GM18867 (cell line): ENCODE data around the gene GPR3.
"Not testable (repeated sequence)": the region's sequence is repeated elsewhere in the genome, so short reads cannot be mapped to it uniquely, and the experiment has no call there.

Experiments used
- ATAC-seq: cut with Tn5 transposase; IDR thresholded peaks from one replicate; pipeline ENCODE4 v1.9.1; 2021; ENCODE audit warnings: mild to moderate bottlenecking, moderate library complexity; ENCODE audit not compliant: unreplicated experiment

The GPR3 gene

DNA sequence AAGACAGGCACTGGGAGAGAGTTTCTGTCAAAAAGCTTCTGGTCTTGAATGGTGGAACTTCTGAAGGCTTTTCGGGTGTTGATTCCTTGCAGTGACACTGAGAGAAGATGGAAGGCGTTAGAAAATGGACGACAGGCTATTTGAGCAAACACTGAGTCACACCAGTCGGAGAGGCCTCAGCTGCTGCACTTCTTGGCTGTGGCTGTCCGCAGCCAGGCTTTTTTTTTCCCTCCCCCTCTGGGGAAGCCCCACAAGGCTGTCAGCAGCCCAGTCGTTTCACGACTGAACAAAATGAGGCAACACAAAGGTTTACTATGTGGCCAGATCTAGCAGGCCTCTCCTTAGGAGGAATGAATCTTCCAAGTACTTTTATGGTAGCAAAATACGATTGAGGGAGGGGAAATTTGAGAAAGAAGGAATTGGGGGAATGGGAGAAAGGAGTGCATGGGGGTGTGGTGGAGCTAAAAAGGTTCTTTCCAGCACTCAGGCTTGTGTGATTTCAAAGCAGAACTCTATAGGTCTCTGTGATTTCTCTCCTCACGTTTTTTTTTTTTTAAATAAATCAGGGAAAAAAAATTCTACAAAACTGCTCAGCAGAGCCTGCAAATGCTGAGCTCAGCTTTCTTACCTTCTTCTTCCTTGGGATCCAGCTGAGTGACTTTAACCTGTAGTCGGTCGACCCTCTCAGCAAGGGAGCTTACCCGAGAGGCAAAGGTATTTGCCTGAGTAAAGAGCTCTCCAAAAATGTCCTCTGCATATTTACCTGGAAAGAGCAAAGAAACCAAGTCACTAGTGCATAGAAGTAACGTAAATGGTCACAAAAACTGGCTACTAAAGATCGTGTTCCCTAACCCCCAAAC is 26.1 kb downstream of the GPR3 start:
- ATAC-seq, result peak; percentile 69

DNA sequence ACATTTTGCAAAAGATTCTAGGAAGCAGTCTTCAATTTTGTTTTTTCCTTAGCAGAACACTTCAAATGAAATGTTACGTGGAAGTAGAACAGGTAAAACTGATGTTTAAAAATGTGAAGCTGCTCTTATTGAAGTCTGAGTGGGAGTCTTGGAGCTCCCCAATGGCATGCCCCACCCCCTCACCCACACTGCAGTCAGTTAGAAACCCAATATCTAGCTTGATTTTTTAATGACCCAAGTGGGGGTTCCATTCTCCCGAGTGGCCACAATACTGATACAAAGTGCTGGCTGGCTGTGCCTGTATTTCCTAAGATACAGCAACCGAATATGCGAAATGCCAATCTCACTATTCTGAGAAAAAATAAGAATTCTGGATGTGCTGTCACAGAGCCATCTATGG is 31.3 kb downstream of the GPR3 start:
- no peak for ATAC-seq

DNA sequence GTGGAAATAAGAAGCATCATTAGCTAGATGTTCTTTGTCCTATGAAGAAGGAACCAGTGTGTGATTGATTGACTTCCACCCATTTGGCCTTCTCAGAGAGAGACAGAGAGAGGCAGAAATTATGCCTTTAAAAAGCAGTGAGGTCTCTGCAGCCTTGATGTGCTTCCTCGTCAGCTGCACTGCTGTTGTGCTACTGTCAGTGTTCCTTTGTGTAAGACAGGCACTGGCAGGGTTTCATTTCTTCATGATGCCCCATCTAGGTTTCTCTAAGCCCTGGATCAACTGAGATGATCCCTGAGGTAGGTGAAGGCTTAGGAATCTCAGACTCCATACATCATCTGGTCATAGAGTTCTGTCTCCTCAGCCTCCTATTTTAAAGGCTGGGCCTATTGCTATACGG is 34.9 kb downstream of the GPR3 start:
- ATAC-seq, result no peak

DNA sequence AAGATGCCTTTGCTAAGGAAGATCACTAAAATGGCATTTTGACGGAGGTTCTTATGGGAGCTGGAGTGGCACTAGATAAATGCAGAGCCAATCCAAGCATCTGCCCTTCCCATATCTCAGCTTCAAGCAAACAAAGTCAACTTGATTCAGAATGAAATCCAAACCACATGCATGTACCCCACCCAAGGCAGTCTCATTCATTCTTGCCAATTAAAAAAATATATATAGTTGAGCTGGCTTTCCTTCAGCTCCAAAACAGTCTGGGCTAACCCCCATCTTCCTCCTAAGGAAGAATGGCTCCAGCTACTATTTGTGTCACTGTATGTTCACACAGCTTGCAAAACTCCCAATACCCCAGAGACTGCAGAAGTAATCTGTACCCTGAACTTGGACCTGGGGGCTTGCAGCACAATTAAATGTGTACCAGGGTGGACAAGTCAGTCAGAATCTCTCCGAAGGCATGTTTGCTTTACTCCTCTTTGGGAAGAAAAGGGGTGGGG is 35.4 kb downstream of the GPR3 start:
- ATAC-seq, result no peak

DNA sequence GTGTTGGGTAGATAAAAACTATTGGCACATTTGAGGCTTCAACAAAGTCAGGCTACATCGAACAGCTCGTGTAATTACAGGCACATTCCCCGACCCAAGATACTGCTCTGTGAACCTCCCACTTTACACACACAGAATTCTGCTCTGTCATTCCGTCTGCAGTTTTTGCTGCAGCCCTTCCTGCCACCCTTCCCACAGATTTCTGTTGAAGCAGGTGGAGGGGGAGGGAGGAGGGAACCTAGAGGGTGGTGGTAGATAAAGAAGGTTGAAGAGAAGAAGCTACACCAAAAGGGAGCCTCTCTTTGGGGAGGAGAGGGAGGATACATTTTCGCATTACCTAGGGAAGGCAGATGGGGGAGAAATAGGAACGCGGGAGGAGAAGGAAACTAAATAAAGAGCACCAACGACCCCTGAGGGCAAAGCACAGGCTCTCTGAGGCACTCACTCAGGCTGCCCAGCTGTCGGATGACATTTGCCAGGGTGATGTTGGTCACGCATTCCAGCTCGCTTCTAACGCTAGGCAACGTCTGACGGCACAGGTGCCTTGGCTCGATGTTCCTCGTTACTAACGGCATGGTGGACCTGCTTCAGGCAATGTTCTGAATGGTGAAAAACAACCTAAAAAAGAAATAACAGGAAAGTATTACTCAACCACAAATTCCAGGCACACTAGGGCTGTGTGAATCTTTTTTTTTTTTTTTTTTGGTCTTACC is 36.0 kb downstream of the GPR3 start:
- no peak for ATAC-seq

DNA sequence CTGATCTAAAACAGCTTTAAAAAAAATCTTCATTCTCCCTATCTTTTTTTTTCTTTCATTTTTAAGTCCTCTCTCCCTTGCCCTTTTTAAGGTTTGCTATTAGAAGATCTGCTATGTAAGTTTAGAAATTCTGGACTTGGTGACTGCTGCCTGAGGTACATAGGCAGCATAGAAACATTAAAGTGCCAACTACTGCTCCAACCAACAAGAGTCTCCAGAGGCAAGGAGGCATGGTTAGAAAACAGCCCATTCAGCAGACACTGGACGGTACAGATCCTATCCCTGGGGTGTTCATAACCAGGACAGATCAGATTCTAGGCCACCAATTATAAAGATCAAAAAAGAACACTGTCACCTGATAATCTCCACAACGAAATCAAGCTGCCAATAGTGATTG is 36.6 kb downstream of the GPR3 start:
- no peak for ATAC-seq

DNA sequence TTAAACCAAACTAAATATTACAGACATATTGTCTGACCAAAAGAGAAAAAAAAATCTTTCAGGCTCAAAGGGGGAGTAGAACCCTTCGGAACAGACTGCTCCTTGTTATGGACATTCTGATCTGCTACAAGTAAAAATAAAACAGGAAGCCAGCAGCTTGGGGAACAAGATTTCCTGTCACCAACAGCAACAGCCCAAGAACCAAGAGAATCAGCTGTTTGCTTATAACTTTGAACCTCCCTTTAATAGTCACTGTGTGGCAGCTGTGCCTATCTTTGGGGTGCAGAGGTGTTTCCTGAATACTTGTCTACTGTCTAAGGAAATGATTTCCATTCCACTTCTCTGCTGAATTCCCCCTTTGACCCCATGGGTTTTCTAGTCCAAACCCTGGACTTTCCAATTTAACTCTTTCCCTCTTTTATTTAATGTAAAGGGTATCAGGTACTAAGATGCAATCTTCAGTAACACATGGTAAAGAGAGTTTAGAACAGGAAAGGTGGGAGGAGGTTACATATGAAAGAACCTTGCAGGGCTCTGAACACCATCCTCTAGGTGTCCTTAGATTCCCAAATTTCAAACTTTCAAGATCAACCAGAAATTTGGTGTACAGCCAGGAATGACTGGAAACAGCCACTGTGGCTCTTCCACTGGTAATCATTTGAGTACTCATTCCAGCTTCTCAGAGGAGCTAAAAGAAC is 38.6 kb downstream of the GPR3 start:
- no peak for ATAC-seq

DNA sequence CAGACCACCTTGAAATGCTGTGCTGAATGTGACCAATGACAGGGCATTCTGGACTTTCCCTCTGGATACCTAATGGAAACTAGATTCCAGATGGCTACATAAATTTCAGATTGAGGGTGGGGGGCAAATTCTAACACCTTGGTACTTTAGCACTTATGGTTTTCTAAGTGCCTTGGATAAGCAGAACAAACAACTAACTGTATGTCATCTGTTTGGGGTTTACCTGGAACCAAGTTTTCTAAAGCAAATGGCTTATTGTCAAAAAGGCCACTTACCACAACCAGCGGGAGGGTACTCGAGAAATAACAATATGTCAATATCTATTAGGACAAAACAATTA is 39.1 kb downstream of the GPR3 start:
- ATAC-seq, result no peak

DNA sequence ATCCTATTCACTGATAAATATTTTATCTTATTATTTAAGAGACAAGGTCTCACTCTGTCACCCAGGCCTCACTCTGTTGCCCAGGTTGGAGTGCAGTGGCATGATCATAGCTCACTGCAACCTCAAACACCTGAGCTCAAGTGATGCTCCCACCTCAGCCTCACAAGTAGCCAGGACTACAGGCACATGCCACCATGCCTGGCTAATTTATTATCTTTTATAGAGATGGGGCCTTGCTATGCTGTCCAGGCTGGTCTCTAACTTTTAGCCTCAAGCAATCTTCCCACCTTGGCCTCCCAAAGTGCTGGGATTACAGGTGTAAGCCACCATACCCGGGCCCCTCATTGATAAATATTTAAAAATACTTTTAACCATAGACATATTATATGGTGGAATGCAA is 40.3 kb downstream of the GPR3 start:
- ATAC-seq, result not testable (repeated sequence)

DNA sequence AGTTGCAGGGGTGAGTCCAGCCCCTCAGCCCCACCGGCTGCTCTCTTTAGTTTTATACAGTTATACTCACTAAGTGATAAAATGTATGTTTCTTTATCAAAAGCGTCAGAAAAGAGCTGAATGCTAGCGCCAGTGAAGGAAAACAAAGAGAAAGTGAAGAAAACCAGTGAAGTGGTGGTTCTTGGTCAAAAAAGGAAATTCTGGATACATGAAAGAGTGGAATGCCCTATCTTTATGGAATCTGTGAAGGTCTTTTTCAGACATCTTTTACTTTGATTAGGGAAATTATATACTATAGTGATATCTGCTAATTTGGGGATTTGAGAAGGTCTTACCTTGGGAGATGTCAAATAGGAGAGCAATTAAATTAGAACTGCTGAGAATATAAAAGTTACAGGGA is 41.3 kb downstream of the GPR3 start:
- ATAC-seq, result no peak

DNA sequence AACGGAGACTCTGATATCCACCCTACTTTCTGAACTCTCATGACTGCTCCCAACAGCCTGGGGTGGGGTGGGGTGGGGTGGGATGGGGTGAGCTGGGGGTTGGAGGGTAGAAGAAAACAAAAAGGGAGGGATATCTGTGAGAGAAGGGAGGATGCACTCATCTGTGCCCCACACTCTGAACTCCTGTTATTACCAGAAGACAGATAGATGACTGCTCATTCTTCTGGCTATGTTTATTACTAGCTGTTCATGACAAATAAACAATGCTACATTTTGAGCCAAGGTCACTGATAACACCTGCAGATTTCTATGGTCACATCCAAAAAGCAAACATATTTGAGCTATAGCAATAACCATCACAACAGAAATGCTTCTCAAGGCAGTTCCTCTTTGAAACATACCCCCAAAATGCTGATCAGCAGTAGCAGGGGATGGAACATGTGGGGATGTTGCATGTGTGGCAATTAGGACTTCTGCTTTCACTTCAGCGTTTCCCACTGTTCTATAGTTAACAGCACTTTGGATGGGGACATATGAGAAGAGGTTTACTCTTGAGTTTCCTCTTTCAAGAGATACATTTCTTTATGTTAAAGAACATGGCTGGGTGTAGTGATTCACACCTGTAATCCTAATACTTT is 43.3 kb downstream of the GPR3 start:
- no peak for ATAC-seq

DNA sequence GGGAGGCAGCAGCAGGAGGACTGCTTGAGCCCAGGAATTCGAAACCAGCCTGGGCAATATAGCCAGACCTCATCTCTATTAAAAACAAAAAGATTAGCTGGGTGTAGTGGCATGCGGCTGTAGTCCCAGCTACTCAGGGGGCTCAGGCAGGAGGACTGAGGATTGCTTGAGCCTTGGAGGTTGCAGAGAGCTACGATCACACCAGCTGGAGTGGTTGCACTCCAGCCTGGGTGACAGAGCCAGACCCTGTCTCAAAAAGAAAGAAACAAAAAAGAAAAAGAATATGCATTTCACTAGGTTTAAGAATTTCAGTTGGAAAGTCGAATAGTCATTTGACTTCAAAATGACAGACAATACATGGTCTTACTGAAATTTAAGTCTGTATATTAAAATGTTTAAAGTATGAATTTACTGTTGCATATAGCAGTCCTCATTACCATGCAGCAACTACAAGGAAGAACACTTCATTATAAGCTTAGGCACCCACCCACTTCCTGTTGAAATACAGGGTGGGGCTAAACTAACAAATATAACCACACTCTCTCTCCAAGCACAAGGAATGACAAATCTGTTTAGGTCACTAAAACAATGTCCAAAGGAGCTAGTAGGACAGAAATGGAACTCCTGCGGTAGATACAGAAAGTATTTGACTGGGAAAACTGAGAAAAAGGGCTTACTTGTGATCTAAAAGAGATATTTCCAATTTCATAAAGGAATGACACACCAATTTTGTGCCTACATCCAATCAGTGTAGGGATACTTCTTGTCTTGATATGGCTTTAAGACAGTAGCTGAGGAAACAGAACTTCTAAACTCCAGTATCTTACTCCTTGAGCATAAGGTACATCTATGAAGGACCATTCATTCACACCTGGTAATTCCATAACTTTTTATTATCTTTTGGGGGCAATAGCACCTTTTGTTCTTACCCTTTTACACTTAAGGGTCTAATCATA is 44.1 kb downstream of the GPR3 start:
- no peak for ATAC-seq

DNA sequence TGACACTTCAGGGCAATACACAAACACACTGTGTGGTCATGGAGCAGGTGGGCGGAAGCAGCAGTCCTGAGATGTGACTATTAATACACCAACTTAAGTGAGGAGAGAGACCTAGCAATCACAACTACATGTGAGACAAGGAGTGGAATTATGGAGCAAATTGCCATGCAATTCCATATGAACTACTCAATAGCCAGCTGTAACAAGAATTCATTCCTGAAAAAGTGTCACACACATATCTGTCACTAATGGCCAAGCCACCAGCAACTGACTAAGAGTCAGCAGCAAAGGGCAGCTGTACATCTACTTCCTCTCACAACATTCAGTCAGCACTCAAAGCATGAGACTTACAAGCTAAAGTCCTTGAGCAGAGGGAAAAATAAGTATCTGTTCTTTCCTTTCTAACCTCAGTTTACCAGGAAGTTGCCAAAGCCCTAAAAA is 46.2 kb downstream of the GPR3 start:
- ATAC-seq, result no peak

DNA sequence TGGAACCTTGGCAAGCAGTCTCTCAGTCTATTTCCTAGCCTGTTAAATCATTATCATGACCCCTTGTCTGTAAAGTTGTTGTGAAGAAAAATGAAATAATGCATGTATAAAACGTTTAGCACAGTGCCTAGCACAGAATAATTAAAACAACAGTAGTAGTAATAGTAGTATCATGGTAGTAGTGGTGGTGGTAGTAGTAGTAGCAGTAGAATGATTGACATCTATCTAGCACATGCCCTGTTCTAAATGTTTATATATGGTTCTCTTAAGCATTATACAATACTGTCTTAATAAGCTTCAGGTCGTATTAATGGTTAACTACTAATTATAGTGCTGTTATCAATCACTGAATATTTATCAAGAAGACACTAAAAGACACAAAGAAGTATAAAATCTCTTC is 46.7 kb downstream of the GPR3 start:
- ATAC-seq, result no peak

DNA sequence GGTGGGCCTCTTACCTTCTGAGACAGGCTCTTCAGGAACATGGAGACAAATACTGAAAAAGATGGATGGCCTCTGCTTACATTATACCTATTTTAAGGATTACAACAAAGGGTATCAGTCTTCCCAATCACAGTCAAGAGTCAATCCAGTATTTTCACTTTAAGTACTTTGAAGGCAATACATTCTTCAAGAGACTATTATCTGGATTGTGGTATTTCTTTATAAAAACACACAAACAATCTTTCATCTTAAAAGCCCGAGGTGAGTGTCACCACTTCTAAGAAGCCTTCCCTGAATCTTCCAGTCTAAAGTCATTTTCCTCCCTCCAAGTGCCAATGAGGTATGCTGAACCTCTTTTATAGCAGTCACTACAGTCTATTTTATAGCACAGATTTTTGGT is 52.2 kb downstream of the GPR3 start:
- no peak for ATAC-seq
